ENCODE results near the gene RGS3. TPM values are rescaled to one million over a fixed set of nuclear protein-coding genes. Genes with fewer than 3 reads are reported as not detected.

The RGS3 gene
- polyA plus RNA-seq, 1 experiment = 41.0 TPM

GRCh38 chr9:113483676-113484257 is 20.2 kb downstream of the RGS3 start:
- no peak for DNase-seq (ENCODE audit: low read depth, low spot score)
- POLR2A ChIA-PET = interaction anchor here (0.6 to 2.4 kb wide), 5 partner anchors 12 to 115 kb away, joined by 3 to 16 read pairs (median 8); partner anchors contain the start of genes C9orf43 and POLE3
- CTCF ChIA-PET = interaction anchor here (0.6 to 1.4 kb wide), 4 partner anchors 9 to 175 kb away, joined by 3 to 4 read pairs (median 4); no protein-coding TSS in a partner anchor
- Histone ChIP-seq H3K9me3 (ENCODE audit: control insufficient read depth, insufficient read depth, low read length) (no peaks in the 10 kb centered on the region), H3K4me3 (ENCODE audit: low read depth, low read length) (no peak overlapping the region), H3K27ac (ENCODE audit: low read depth, low read length) (peak overlapping the region; percentile 61), H3K27me3 (ENCODE audit: control insufficient read depth, insufficient read depth, low read length) (no peaks in the 10 kb centered on the region)
- TF ChIP-seq CTCF (IDR thresholded peaks at IDR 0.05; ENCODE audit: low read depth, low read length) = no peak

GRCh38 chr9:113484258-113484730 is 20.8 kb downstream of the RGS3 start:
- ChIA-PET CTCF (interaction anchor here (0.6 to 1.4 kb wide), 4 partner anchors 9 to 174 kb away, joined by 3 to 4 read pairs (median 4); no protein-coding TSS in a partner anchor), POLR2A (interaction anchor here (0.6 to 2.4 kb wide), 6 partner anchors 11 to 922 kb away, joined by 3 to 16 read pairs (median 6); partner anchors contain the start of genes C9orf43 and POLE3)
- H3K27ac ChIP-seq (ENCODE audit: low read depth, low read length) = peak overlapping the region; percentile 61
- no peak for DNase-seq (ENCODE audit: low read depth, low spot score)
- no peaks in the 10 kb centered on the region for H3K9me3 ChIP-seq (ENCODE audit: control insufficient read depth, insufficient read depth, low read length)
- TF ChIP-seq CTCF (IDR thresholded peaks at IDR 0.05; ENCODE audit: low read depth, low read length) = no peak
- no peaks in the 10 kb centered on the region for H3K27me3 ChIP-seq (ENCODE audit: control insufficient read depth, insufficient read depth, low read length)
- no peak overlapping the region for H3K4me3 ChIP-seq (ENCODE audit: low read depth, low read length)

DNA sequence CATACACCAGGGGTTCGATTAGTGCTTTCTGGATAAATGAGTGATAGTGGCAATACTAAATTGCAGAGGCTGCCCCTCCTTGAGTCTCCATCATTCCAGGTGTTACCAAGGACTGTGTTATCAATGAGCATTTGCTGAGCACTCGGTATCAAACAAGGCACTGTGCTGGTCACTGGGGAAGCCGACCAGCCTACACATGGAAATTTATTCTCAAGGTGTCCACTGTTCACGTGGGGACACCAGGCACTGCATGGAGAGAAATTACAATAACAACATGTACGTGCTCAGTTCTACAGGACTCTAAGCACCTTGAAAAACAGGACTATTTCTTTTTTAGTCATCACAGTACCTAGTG is 22.2 kb downstream of the RGS3 start:
- POLR2A ChIA-PET = interaction anchor here (1.0 to 2.4 kb wide), 2 partner anchors 30 to 96 kb away, joined by 3 to 16 read pairs; no protein-coding TSS in a partner anchor
- no peaks in the 10 kb centered on the region for H3K9me3 ChIP-seq (ENCODE audit: control insufficient read depth, insufficient read depth, low read length)
- H3K27ac ChIP-seq (ENCODE audit: low read depth, low read length) = peak overlapping the region; percentile 68
- no peak for DNase-seq (ENCODE audit: low read depth, low spot score)
- TF ChIP-seq CTCF (IDR thresholded peaks at IDR 0.05; ENCODE audit: low read depth, low read length) = no peak
- H3K27me3 ChIP-seq (ENCODE audit: control insufficient read depth, insufficient read depth, low read length) = no peaks in the 10 kb centered on the region
- no peak overlapping the region for H3K4me3 ChIP-seq (ENCODE audit: low read depth, low read length)
- CTCF ChIA-PET = no interaction called here

DNA sequence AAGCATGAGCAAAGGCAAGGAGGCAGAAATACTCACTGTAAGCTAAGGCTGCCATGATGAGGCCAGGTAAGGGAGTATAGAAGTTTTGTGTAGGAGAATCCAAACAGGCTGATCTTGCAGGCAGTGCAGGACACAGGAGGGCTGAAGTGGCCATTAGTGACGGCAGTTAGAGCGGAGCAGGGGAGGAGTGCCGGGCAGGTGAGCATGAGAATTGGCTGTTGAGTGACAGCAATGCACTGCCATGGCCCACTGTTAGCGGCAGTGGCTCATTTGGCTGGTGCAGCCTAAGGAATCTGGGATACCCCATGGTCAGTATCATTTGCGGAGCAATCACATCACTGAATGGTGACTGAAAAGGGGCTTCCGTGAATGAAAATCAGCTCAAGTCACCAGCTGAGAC is 22.8 kb downstream of the RGS3 start:
- no peak for TF ChIP-seq CTCF (IDR thresholded peaks at IDR 0.05; ENCODE audit: low read depth, low read length)
- DNase-seq (ENCODE audit: low read depth, low spot score) = no peak
- ChIA-PET CTCF (no interaction called here), POLR2A (no interaction called here)
- Histone ChIP-seq H3K4me3 (ENCODE audit: low read depth, low read length) (no peak overlapping the region), H3K9me3 (ENCODE audit: control insufficient read depth, insufficient read depth, low read length) (no peaks in the 10 kb centered on the region), H3K27ac (ENCODE audit: low read depth, low read length) (no peak overlapping the region), H3K27me3 (ENCODE audit: control insufficient read depth, insufficient read depth, low read length) (no peaks in the 10 kb centered on the region)

DNA sequence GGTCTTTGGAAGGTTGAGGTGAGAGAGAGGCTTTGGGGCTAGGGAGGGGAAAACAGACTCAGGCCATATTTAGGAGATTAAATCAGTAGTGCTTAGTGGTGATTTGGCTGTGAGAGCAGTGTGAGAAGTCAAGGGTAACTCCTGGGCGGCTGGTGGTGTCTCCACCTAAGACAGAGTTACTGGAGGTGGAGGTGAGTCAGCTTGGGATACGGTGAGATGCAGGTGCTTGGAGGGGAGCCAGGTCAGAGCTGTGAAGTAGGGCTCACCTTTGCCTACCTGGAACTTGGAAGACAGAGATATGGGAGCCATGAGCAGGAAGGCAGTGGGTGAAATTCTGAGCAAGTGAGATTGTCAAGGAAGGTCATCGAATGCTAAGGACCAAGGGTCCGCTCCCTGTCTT is 24.5 kb downstream of the RGS3 start:
- TF ChIP-seq CTCF (IDR thresholded peaks at IDR 0.05; ENCODE audit: low read depth, low read length) = no peak
- Histone ChIP-seq H3K27ac (ENCODE audit: low read depth, low read length) (no peak overlapping the region), H3K27me3 (ENCODE audit: control insufficient read depth, insufficient read depth, low read length) (no peaks in the 10 kb centered on the region), H3K4me3 (ENCODE audit: low read depth, low read length) (no peak overlapping the region), H3K9me3 (ENCODE audit: control insufficient read depth, insufficient read depth, low read length) (no peaks in the 10 kb centered on the region)
- POLR2A ChIA-PET = no interaction called here
- CTCF ChIA-PET = no interaction called here
- DNase-seq (ENCODE audit: low read depth, low spot score) = no peak
